H9 (cell line): ENCODE measurements around the gene EIF1AY. TPM values are rescaled to one million over a fixed set of nuclear protein-coding genes. Genes with fewer than 3 reads are reported as not detected.

Experiments used
- DNase-seq: peaks from one replicate; pipeline ENCODE4 v3.0.0-alpha.2; 2017
- H2AFZ ChIP-seq: one replicate; pipeline ENCODE4 v1.6.1; 2013; ENCODE audit warnings: mild to moderate bottlenecking, low read length, control low read depth, moderate library complexity
- H2AK5ac ChIP-seq: 2 replicates; pipeline ENCODE4 v1.6.1; 2013; ENCODE audit warnings: low read length, control low read depth, mixed read lengths; ENCODE audit not compliant: insufficient read length
- H2BK120ac ChIP-seq: one replicate; pipeline ENCODE4 v1.6.1; 2013; ENCODE audit warnings: low read depth, mild to moderate bottlenecking, low read length, control low read depth, inconsistent platforms; ENCODE audit not compliant: poor library complexity, severe bottlenecking
- H2BK12ac ChIP-seq: 2 replicates; pipeline ENCODE4 v1.6.1; 2013; ENCODE audit warnings: low read length, control low read depth, mixed read lengths, low read depth; ENCODE audit not compliant: insufficient read length
- H2BK15ac ChIP-seq: 2 replicates; pipeline ENCODE4 v1.6.1; 2013; ENCODE audit warnings: low read depth, low read length, control low read depth
- H2BK20ac ChIP-seq: one replicate; pipeline ENCODE4 v1.6.1; 2013; ENCODE audit warnings: low read depth, mild to moderate bottlenecking, low read length, control low read depth, inconsistent platforms; ENCODE audit not compliant: poor library complexity, severe bottlenecking
- H2BK5ac ChIP-seq: 2 replicates; pipeline ENCODE4 v1.6.1; 2013; ENCODE audit warnings: low read length, control low read depth, mixed read lengths; ENCODE audit not compliant: insufficient read length
- H3K14ac ChIP-seq: 2 replicates; pipeline ENCODE4 v1.6.1; 2013; ENCODE audit warnings: low read length, control low read depth; ENCODE audit not compliant: insufficient read depth
- H3K18ac ChIP-seq: 2 replicates; pipeline ENCODE4 v1.6.1; 2013; ENCODE audit warnings: low read depth, mild to moderate bottlenecking, mixed read lengths, low read length, control low read depth; ENCODE audit not compliant: insufficient read length
- H3K23ac ChIP-seq: 2 replicates; pipeline ENCODE4 v1.6.1; 2013; ENCODE audit warnings: low read length, control low read depth, mixed read lengths, low read depth; ENCODE audit not compliant: insufficient read length
- H3K23me2 ChIP-seq: 2 replicates; pipeline ENCODE4 v1.6.1; 2013; ENCODE audit warnings: low read depth, mild to moderate bottlenecking, mixed read lengths, low read length, control low read depth; ENCODE audit not compliant: insufficient read length, poor library complexity, severe bottlenecking
- H3K27ac ChIP-seq: 2 replicates; pipeline ENCODE4 v1.5.1; 2013; ENCODE audit warnings: low read length, control low read depth, mixed read lengths, low read depth; ENCODE audit not compliant: insufficient read length
- H3K27me3 ChIP-seq: 2 replicates; pipeline ENCODE4 v1.6.1; 2013; ENCODE audit warnings: low read length, control low read depth, inconsistent platforms; ENCODE audit not compliant: insufficient read depth
- H3K4ac ChIP-seq: 2 replicates; pipeline ENCODE4 v1.6.1; 2013; ENCODE audit warnings: low read depth, mild to moderate bottlenecking, control low read depth, inconsistent platforms, low read length, moderate library complexity
- H3K4me1 ChIP-seq: 2 replicates; pipeline ENCODE4 v1.6.1; 2013; ENCODE audit warnings: low read length, control low read depth, inconsistent platforms; ENCODE audit not compliant: insufficient read depth
- H3K4me2 ChIP-seq: 2 replicates; pipeline ENCODE4 v1.6.1; 2013; ENCODE audit warnings: low read length, control low read depth, mixed read lengths; ENCODE audit not compliant: insufficient read length, insufficient read depth
- H3K56ac ChIP-seq: 2 replicates; pipeline ENCODE4 v1.6.1; 2013; ENCODE audit warnings: low read depth, mild to moderate bottlenecking, mixed read lengths, low read length, control low read depth; ENCODE audit not compliant: insufficient read length
- H3K79me1 ChIP-seq: 2 replicates; pipeline ENCODE4 v1.6.1; 2013; ENCODE audit warnings: low read depth, mild to moderate bottlenecking, moderate library complexity, low read length, control low read depth, inconsistent platforms; ENCODE audit not compliant: insufficient read depth, poor library complexity, severe bottlenecking
- H3K79me2 ChIP-seq: 2 replicates; pipeline ENCODE4 v1.6.1; 2013; ENCODE audit warnings: low read length, control low read depth, inconsistent platforms; ENCODE audit not compliant: insufficient read depth
- H3K9ac ChIP-seq: 2 replicates; pipeline ENCODE4 v1.6.1; 2013; ENCODE audit warnings: low read length, control low read depth, mixed read lengths; ENCODE audit not compliant: insufficient read length; ENCODE audit errors: extremely low read depth
- H3K9me3 ChIP-seq: one replicate; pipeline ENCODE4 v1.6.1; 2013; ENCODE audit warnings: low read depth, low read length, inconsistent platforms; ENCODE audit not compliant: control insufficient read depth
- H3T11ph ChIP-seq: one replicate; pipeline ENCODE4 v1.6.1; 2013; ENCODE audit warnings: mild to moderate bottlenecking, low read length, control low read depth, inconsistent platforms
- H4K20me1 ChIP-seq: one replicate; pipeline ENCODE4 v1.6.1; 2013; ENCODE audit not compliant: control insufficient read depth, insufficient read length, insufficient read depth
- H4K5ac ChIP-seq: 2 replicates; pipeline ENCODE4 v1.6.1; 2013; ENCODE audit warnings: low read depth, mild to moderate bottlenecking, mixed read lengths, low read length, control low read depth; ENCODE audit not compliant: insufficient read length
- H4K8ac ChIP-seq: replicated peaks from 2 replicates; pipeline ENCODE4 v1.6.1; 2013; ENCODE audit warnings: low read length, control low read depth, mixed read lengths, low read depth; ENCODE audit not compliant: insufficient read length
- H4K91ac ChIP-seq: 2 replicates; pipeline ENCODE4 v1.6.1; 2013; ENCODE audit warnings: low read depth, mild to moderate bottlenecking, moderate library complexity, mixed read lengths, low read length, control low read depth; ENCODE audit not compliant: insufficient read length
- H3K27ac Mint-ChIP-seq, 3 experiments: 2 replicates in 2 of 3; 3 replicates in 1 of 3; pipeline ENCODE4 v1.8.0; 2020 to 2021; ENCODE audit warnings: mixed read lengths in 3 of 3, mild to moderate bottlenecking in 1 of 3, moderate library complexity in 1 of 3
- H3K27me3 Mint-ChIP-seq: 2 replicates; pipeline ENCODE4 v1.8.0; 2021; ENCODE audit warnings: low read depth, mild to moderate bottlenecking, moderate library complexity, mixed read lengths
- H3K36me3 Mint-ChIP-seq, 3 experiments: 2 replicates in 2 of 3; 3 replicates in 1 of 3; pipeline ENCODE4 v1.8.0; 2020 to 2021; ENCODE audit warnings: low read depth in 3 of 3, mixed read lengths in 3 of 3; ENCODE audit not compliant: insufficient read depth in 1 of 3
- H3K4me1 Mint-ChIP-seq, 2 experiments: 2 replicates each; pipeline ENCODE4 v1.8.0; 2020; ENCODE audit warnings: mixed read lengths in 2 of 2
- H3K4me3 Mint-ChIP-seq, 2 experiments: 2 replicates in 1 of 2; 3 replicates in 1 of 2; pipeline ENCODE4 v1.8.0; 2020 to 2021; ENCODE audit warnings: mild to moderate bottlenecking in 2 of 2, mixed read lengths in 2 of 2, moderate library complexity in 1 of 2
- H3K9me3 Mint-ChIP-seq, 2 experiments: 2 replicates in 1 of 2; 3 replicates in 1 of 2; pipeline ENCODE4 v1.8.0; 2020; ENCODE audit warnings: mild to moderate bottlenecking in 2 of 2, mixed read lengths in 2 of 2, moderate library complexity in 1 of 2
- CTCF ChIP-seq: fragments of 200-600 bp; sonication (generic); conservative IDR thresholded peaks from 3 replicates; pipeline ENCODE4 v1.8.0; 2021; ENCODE audit warnings: antibody characterized with exemption, mild to moderate bottlenecking
- WGBS: extraction: QIAGEN DNeasy Blood & Tissue Kit; methylation state at CpG from one replicate; pipeline ENCODE4 v1.1.7; 2013; ENCODE audit warnings: missing lambda C conversion rate, low lambda C conversion rate, mixed read lengths; ENCODE audit not compliant: insufficient read length; ENCODE audit errors: extremely low coverage; 5-methylcytosine and 5-hydroxymethylcytosine counted together
- total RNA-seq: library from RNA; stranded (reverse); gene quantifications from 2 replicates; pipeline ENCODE4 v1.2.1, GENCODE V29; 2021

The EIF1AY gene
- total RNA-seq, 1 experiment from 2014 or later: not detected

GRCh38 chrY:20558677-20559076 is 16.9 kb upstream of the EIF1AY start:
- Histone ChIP-seq H3K9me3 (no peaks in the 10 kb centered on the region), H3K9ac (no peak overlapping the region), H4K8ac (no peak overlapping the region), H3K56ac (no peak overlapping the region), H4K5ac (no peak overlapping the region), H3T11ph (no peak overlapping the region), H2AFZ (no peak overlapping the region), H2BK15ac (no peak overlapping the region), H3K18ac (no peak overlapping the region), H4K20me1 (no peaks in the 10 kb centered on the region), H3K79me1 (no peaks in the 10 kb centered on the region), H3K27ac (no peak overlapping the region), H3K4me2 (no peak overlapping the region), H3K23ac (no peak overlapping the region), H2AK5ac (no peak overlapping the region), H2BK12ac (no peak overlapping the region), H4K91ac (no peak overlapping the region), H3K4me1 (no peaks in the 10 kb centered on the region), H3K79me2 (no peaks in the 10 kb centered on the region), H2BK20ac (no peak overlapping the region), H2BK120ac (no peak overlapping the region), H3K4ac (no peak overlapping the region), H3K23me2 (no peaks in the 10 kb centered on the region), H2BK5ac (no peak overlapping the region), H3K14ac (no peak overlapping the region), H3K27me3 (no peaks in the 10 kb centered on the region)
- H3K4me3 Mint-ChIP-seq: no peak overlapping the region
- no peaks in the 10 kb centered on the region for H3K4me1 Mint-ChIP-seq
- no peaks in the 10 kb centered on the region for H3K27me3 Mint-ChIP-seq
- WGBS: no CpG with 5 or more reads among the region's 2 CpGs
- no peak for DNase-seq
- no peak for TF ChIP-seq CTCF
- H3K9me3 Mint-ChIP-seq: no peaks in the 10 kb centered on the region
- no peak overlapping the region for H3K27ac Mint-ChIP-seq
- no peaks in the 10 kb centered on the region for H3K36me3 Mint-ChIP-seq
